ENCODE measurements around the gene ZFPM1. TPM values are rescaled to one million over a fixed set of nuclear protein-coding genes. Genes with fewer than 3 reads are reported as not detected.

Gene ZFPM1
- polyA plus RNA-seq, 3 donors: 4.7 to 5.2 (median 5.2) TPM

DNA sequence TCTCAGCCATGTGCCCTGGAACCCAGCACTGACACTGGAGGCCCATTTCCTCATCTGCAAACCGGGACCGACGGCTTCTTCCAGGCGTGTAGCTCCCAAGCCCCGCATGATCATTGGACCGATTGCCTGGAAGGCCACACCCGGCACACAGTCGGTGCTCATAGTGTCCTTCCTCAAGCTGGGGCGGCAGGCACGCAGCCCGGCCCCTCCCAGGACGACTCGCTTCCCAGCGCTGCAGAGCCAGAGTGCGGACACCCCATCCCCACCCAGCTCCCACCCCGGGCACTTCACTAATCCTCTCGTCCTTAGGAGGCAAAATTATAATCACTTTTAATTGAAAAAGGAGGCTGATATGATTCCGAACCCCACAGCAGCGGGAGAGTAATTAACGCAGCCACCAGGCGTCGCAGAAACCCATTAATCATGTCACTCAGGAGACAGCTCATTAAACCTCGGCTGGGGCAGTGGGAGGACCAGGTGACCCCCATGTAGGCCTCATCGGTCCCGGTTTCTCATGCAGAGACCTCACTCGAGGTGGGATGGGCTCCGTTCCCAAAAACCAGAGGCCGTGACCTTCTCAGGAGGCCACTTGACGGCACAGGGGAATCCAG, 37.3 kb upstream of the ZFPM1 start:
- DNase-seq: peak; percentile 61

DNA sequence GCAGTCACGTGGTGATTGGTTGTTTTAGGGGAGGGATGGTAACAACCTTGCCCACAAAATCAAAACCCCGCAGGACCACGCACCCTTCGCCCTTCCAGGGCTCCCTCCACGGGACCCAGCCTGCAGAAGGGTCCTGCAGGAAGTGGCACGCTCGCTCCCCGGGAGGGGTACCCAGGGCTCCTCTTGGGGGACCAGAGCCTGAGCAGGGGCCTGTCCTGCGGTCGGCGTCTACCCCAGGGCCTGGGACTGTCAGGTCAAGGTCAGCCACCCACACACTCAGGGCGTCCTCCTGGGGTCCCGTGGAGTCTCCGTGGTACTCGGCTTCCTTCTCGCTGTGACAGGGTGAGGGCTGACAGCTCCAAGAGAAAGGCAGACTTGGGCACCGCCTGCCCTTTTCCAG, 36.4 kb upstream of the ZFPM1 start:
- no peak for DNase-seq

DNA sequence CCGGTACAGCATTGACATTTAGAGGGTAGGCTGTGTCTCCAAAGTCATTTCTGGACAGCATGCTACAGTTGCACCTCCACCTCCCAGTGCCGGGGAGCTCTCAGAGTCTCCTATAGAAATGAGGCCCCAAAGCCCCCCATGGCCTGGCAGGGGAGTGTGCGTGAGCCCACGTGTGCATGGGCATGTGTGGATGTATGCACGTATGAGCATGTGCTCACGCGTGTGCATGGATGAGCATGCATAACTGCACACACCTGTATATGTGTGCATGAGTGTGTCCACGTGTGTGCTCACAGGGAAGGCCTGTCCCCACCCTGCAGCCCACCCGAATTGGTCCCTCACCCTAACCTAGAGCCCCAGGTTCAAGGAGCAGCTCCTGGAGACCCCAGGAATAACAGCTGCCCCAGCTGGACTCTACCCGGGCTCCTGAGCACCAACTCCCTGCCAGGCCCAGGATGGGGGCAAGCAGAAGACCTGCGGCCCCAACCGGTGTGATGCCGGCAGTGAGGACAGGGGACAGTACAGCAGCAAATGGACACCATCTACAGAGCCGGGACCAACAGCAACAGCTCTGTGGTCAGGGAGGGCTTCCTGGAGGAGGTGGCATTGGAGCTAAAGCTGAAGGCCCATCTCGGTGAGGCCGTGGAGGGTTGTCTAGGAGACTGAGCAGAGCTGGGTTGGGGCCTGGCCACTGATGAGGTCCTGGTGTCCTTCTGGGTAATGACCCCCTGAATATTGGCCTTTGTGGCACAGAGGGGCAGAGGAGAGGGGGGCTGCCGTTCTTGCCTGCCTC, 35.2 kb upstream of the ZFPM1 start:
- no peak for DNase-seq

DNA sequence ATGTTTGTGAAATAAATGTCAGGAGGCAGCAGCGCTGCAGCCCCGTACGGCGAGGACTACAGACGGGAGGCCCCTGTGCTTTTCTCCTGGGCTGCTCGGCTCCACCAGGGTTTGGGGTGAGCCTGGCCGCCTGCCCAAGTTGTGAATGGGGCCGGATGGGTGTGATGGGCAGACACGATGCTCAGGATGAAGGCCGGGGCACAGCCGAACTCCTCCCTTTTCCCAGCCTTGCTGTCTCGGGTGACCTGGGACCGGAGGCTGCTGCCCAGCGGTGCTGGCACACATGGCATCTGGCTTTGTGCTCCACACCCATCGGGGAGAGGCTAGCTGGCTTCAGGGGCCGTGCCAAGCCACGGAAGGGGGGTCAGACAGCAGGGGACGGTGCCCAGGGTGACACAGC, 34.2 kb upstream of the ZFPM1 start:
- DNase-seq: no peak

DNA sequence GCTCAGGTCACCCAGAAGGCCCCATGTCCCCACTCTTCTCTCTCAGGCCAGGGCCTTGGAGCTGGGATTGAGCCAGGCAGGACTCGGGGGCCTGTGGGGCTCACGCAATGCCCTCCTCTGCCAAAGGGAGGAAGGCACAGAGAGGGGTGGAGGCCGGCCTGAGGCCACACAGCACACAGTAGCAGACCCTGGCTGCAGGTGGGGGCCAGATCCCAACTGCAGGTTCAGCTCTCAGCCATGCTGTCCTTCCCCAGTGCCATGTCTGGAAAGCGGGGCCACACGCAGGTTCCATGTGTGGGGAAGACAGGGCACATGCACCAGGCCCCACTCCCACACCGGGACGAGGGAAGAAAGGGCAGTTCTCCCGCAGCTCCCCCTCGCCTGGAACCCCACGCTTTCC, 33.3 kb upstream of the ZFPM1 start:
- DNase-seq: no peak

DNA sequence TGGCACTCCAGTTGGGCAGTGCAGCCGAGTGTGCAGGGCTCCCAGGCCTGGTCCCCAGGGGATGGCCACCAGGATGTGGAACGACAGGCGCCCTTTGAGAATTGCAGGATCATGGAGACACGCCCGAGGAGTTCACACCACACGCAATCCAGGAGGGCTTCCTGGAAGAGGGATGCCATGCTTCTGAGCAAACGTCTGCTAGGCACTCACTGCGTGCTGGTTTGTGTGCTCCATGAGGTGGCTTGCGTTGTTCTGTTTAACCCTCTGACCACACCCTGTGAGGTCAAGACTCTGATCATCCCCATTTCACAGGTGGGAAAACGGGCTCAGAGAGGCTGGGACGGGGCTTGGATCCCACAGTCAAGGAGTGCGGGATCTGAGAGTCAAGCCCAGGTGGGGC, 32.6 kb upstream of the ZFPM1 start:
- DNase-seq: no peak

DNA sequence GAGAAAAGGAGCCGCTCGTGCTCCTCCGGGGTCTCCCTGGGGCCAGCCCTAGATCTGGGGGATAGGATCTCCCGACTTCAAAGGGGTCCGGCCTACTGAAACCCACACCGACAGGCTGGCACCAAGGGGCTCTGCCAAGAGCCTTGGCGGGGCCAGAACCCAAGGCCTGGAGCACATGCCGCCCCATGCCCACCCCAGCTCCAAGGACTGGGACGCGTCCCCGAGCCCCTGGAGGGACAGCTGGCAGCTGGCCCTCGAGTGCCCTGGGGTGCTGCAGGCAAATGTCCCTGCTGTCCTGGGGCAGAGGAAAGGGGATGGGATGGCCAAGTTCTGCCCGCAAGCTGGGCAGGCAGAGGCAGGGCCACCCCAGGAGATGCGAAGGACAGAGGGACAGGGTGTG, 31.8 kb upstream of the ZFPM1 start:
- no peak for DNase-seq

DNA sequence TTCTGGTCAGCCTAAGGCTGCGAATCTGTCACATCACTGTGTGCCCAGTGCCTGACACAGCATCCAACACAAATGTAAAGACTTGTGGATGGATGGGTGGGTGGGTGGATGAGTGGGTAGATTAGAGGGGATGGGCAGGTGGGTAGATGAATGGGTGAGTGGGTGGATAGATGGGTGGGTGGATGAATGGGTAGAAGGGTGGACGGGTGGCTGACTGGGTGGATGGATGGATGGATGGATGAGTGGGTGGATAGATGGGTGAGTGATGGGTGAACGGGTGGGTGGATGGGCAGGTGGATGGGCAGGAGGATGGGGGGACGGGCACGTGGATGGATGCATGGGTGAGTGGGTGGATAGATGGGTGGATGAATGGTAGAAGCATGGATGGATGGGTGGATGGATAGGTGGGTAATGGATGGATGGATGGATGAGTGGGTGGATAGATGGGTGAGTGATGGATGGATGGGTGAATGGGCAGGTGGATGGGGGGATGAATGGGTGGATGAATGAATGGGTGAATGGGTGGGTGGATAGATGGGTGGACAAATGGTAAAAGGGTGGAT, 31.1 kb upstream of the ZFPM1 start:
- no peak for DNase-seq

DNA sequence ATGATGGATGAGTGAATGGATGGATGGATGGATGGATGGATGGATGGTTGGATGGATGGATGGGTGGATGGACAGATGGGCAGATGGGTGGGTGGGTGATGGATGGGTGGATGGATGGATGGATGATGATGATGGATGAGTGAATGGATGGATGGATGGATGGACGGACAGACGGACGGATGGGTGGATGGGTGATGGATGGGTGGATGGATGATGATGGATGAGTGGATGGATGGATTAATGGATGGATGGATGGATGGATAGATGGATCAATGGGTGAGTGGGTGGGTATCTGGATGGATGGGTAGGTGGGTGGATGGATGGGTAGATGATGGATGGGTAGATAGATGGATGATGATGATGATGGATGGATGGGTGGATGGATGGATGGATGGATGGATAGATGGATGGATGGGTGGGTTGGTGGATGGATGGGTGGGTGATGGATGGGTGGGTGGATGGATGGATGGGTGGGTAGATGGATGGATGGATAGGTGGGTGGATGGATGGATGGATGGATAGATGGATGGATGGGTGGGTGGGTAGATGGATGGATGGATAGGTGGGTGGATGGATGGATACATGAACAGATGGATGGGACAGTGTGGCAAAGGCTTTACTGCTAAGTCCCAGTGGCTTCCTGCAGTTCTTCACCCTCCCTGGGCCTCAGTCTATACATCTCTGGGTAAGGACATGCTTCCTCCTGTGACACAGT, 30.2 kb upstream of the ZFPM1 start:
- DNase-seq: no peak

DNA sequence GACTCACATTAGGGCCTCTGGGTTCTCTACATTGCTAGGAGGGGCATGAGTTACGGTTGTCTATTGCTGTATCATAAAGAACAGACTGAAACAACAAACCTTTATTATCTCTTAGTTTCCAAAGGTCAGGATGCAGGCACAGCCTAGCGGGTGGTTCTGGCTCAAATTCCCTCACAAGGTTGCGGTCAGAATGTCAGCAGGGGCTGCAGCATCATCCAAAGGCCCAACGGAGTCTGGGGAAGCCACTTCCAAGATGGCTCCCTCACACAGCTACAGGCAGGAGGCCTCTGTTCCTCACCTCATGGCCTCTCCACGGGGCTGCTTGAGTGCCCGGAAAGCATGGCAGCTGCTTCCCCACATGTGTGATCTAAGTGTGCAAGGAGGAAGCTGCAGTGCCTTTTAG, 29.6 kb upstream of the ZFPM1 start:
- DNase-seq: no peak

DNA sequence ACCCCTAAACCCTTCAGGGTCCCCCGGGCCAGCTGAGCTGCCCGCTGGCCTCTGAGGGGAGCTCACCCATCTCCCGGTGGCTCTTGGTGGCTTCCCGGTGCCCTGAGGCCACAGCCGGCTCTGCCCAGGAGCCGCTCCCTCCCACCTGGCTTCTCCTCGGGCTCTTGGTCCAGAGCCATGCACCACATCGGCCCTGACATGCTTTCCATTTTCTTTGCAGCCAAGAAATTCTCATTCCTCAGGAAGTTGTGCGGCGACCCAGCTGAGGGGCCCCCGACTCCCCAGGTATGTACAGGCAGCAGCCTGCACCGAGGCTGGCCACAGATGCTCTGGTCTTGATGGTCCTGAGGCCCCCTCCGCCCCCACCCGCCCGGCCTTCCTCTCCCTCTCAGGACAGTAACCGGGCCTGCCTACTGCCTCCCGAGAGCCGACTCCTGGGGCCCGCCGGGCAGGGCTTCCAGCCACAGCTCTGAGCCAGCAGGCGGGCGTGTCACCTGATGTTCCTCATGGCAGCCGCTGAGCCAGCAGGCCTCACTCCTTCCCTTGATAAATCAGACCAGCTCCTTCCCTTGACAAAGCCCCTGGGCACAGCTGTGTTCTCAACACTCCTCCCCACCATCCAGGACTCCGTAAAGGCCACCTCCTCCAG, 28.4 kb upstream of the ZFPM1 start:
- no peak for DNase-seq

DNA sequence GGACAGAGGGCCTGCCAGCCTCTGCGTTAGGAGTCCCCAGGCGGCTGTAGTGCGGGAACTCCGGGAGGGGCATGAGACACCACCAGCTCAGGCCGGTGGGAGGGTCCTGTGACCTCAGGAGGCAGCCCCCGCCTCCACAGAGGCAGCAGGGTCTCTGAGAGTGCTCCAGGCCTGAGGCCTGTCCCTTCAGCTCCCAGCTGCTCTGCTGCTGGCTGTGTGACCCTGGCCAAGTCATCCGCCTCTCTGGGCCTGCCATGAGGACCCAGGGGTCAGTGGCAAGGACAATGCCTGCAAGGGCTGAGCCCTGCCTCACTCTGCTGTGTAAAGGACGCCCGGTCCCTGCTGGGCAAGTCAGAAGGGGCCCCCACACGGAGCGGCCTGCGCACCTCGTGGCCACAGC, 27.1 kb upstream of the ZFPM1 start:
- no peak for DNase-seq

DNA sequence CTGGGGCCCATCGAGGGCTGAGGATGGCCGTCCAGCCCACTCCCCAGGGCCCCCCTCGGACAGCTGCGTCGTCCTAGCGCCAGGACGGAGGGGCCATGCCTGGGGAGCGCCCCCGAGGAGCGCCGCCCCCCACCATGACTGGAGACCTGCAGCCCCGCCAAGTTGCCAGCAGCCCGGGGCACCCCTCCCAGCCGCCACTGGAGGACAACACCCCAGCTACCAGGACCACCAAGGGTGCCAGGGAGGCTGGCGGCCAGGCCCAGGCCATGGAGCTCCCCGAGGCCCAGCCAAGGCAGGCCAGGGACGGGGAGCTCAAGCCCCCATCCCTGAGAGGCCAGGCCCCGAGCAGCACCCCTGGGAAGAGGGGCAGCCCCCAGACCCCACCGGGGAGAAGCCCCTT, 25.7 kb upstream of the ZFPM1 start:
- no peak for DNase-seq

DNA sequence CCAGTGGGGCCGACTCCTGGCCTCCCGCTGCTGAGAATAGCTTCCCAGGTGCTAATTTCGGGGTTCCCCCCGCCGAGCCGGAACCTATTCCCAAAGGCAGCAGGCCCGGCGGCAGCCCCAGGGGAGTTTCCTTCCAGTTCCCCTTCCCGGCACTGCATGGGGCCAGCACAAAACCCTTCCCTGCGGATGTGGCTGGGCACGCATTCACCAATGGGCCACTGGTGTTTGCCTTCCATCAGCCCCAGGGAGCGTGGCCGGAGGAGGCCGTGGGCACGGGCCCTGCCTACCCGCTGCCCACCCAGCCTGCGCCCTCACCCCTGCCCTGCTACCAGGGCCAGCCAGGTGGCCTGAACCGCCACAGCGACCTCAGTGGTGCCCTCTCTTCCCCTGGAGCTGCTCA, 24.9 kb upstream of the ZFPM1 start:
- DNase-seq: no peak

DNA sequence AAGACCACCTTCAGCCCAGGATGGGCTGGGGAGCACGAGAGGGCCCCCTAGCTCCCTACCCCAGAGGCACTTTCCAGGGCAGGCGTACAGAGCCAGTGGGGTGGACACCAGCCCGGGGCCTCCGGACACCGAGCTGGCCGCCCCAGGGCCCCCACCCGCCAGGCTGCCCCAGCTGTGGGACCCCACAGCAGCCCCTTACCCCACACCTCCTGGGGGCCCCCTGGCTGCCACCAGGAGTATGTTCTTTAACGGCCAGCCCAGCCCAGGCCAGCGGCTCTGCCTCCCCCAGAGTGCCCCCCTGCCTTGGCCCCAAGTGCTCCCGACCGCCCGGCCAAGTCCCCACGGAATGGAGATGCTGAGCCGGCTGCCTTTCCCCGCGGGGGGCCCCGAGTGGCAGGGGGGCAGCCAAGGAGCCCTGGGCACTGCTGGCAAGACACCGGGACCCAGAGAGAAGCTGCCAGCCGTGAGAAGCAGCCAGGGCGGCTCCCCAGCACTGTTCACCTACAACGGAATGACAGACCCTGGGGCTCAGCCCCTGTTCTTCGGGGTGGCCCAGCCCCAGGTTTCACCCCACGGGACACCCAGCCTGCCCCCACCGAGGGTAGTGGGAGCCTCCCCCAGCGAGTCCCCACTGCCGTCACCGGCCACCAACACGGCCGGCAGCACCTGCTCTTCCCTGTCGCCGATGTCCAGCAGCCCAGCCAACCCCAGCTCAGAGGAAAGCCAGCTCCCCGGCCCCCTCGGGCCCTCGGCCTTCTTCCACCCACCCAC, 24.3 kb upstream of the ZFPM1 start:
- no peak for DNase-seq

DNA sequence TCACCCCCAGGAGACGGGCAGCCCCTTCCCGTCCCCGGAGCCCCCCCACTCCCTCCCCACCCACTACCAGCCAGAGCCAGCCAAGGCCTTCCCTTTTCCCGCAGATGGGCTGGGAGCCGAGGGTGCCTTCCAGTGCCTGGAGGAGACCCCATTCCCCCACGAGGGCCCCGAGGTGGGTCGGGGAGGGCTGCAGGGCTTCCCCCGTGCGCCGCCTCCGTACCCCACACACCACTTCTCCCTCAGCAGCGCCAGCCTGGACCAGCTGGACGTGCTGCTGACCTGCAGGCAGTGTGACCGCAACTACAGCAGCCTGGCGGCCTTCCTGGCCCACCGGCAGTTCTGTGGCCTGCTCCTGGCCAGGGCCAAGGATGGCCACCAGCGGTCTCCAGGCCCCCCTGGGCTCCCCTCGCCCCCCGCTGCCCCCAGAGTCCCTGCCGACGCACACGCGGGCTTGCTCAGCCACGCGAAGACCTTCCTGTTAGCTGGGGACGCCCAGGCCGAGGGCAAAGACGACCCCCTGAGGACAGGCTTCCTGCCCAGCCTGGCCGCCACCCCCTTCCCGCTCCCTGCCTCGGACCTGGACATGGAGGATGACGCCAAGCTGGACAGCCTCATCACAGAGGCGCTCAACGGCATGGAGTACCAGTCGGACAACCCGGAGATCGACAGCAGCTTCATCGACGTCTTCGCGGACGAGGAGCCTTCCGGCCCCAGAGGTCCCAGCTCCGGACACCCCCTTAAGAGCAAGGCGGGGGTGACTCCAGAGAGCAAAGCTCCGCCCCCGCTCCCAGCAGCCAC, 23.5 kb upstream of the ZFPM1 start:
- DNase-seq: no peak

DNA sequence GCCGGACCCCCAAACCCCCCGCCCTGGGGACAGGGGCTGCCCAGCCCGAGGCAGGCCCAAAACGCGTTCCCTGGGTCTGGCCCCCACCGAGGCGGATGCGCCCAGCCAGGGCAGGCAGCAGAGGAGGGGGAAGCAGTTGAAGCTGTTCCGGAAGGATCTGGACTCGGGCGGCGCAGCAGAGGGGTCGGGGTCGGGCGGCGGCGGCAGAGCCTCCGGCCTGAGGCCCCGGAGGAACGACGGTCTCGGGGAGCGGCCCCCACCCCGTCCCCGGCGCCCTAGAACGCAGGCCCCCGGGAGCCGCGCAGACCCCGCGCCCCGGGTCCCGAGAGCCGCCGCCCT, 22.9 kb upstream of the ZFPM1 start:
- DNase-seq: no peak

DNA sequence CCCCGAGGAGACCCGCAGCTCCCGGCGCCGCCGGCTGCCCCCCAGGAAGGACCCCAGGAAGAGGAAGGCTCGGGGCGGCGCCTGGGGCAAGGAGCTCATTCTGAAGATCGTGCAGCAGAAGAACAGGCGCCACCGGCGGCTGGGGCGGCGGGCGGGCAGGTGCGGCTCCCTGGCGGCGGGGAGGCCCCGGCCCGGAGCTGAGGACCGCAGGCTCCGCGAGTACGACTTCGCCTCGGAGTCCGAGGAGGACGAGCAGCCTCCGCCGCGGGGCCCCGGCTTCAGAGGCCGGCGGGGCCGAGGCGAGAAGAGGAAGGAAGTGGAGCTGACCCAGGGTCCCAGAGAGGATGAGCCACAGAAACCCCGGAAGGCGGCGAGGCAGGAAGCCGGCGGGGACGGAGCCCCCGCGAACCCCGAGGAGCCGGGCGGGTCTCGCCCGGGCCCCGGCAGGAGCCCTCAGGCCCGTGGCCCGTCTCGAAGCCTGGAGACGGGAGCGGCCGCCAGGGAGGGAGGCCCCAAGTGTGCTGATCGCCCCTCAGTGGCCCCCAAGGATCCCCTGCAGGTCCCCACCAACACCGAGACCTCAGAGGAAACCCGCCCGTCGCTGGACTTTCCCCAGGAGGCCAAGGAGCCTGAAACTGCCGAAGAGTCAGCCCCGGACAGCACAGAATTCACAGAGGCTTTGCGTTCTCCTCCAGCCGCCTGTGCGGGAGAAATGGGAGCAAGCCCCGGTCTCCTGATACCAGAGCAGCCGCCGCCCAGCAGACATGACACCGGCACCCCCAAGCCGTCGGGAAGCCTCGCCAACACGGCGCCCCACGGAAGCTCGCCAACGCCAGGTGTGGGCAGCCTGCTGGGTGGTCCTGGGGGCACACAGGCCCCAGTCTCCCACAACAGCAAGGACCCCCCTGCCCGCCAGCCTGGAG, 22.3 kb upstream of the ZFPM1 start:
- DNase-seq: no peak

DNA sequence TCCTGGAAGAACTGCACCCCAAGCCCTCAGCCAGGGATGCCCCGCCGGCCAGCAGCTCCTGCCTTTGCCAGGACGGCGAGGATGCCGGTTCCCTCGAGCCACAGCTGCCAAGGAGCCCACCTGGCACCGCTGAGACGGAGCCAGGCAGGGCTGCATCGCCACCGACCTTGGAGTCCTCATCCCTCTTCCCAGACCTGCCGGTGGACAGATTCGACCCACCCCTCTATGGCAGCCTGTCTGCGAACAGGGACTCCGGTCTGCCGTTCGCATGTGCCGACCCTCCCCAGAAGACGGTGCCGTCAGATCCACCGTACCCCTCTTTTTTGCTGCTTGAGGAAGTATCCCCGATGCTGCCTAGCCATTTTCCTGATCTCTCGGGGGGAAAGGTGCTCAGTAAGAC, 21.4 kb upstream of the ZFPM1 start:
- no peak for DNase-seq

DNA sequence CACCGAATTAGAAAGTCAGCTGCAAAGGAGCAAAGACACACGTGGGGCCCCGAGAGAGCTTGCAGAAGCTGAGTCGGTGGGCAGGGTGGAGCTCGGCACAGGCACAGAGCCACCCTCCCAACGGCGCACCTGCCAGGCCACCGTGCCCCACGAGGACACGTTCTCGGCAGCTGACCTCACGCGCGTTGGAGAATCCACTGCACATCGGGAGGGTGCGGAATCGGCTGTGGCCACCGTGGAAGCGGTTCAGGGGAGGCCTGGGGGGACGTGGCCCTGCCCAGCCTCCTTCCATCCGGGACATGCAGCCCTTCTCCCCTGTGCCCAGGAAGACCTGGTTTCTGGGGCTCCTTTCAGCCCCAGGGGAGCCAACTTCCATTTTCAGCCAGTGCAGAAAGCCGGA, 20.9 kb upstream of the ZFPM1 start:
- DNase-seq: no peak

Data from renal pelvis (tissue), 4 donors.